A172 (cell line): ENCODE data around the gene SLC38A5. TPM values are rescaled to one million over a fixed set of nuclear protein-coding genes. Genes with fewer than 3 reads are reported as not detected.
"Not testable (repeated sequence)": the region's sequence is repeated elsewhere in the genome, so short reads cannot be mapped to it uniquely, and the experiment has no call there.

Source experiments
- DNase-seq: peaks from one replicate; pipeline ENCODE4 v3.0.0-alpha.2; 2015; ENCODE audit warnings: low spot score
- total RNA-seq: library from RNA; depleted of rRNA; stranded (reverse); fragments of >200 nt; shearing (Covaris generic); gene quantifications from 2 replicates; pipeline ENCODE4 v1.2.3, GENCODE V29; 2014

SLC38A5 gene
- total RNA-seq, 1 experiment from 2014 or later: 0.34 TPM

GRCh38 chrX:48468693-48469691 is 1.1 kb downstream of the SLC38A5 start:
- no peak for DNase-seq

GRCh38 chrX:48468247-48468671 is 1.8 kb downstream of the SLC38A5 start:
- no peak for DNase-seq

DNA sequence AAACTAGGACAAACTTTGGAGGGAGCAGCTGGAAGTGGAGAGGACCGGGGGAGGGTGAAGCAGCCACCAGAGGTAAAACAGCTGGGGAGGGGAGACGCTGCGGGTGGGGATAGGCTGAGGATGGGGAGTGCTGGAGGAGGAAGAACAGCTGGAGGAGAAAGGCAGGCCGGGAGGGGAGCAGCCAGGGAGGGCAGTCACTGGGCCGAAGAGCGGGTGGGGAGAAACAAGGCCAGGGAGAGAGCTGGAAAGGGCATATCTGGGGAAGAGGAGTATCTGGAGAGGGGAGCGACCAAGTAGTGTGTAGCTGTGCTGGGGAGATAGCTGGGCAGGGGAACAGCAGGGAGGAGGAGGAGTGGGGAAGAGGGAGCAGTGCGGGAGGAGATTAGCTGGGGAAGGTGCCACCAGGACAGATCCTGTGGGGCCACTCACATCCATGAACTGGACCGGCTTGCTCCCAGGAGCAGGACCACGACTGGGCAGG is 2.7 kb downstream of the SLC38A5 start:
- no peak for DNase-seq

DNA sequence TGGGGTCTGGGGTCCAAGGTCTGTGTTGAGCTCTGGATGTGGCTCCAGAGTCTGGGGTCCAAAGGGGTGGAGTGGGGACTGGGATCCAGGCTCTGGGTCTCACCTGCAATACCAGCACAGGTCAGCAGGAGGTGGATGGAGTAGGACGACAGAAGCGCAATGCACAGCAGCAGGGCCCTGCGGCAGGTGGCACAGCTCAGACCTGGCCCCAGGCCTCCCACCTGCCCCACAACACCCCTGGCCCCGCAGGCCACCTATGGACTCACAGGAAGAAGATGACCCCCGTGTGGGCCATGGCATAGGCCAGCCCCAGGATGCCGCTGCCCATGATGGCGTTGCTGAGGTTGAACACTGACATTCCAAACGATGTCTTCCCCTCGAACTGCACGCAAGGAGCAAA is 3.4 kb downstream of the SLC38A5 start:
- no peak for DNase-seq

DNA sequence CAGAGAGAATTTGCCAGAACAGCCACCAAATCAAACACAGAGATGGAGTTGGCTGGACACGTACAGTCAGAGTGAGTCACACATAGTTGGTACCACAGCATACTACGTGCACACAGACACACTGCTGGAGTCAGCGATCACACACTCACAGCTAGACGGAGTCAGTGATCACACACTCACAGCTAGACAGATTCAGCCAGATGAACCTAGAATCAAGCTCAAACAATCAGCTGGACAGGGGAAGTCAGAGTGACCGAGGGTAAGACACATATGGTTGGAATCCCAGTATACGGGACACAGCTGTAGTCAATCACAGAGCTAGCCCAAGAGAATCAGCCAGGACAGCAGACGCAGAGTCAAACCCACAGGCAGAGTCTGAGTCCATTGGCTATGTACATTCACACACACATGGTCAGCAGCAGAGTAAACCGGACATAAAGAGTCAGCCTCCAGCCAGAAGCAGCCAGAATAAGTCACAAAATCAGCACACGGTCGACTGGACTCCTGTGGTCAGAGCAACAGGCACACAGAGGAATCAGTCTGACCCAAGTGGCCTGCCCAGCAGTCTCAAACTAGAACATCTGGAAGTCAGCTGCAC is 4.6 kb downstream of the SLC38A5 start:
- peak; percentile 39 for DNase-seq

GRCh38 chrX:48461830-48462229 is 8.2 kb downstream of the SLC38A5 start:
- DNase-seq: no peak

DNA sequence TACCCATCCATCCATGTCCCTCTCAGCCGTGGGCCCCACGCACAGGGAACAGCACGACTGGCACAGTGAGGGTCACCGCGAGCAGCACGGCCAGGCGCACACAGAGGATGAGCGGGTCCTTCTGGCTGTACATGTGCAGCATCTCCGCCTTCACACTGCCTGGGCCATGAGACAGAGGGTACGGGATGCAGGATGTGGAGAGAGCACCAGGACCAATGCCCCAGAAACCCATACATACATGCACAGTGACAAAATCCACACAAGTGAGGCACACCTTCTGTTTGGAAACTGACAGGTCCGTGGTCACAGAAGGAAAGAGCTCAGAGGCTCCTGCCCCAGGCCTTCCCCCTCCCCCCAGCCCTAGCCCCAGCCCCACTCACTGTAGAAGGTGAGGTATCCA is 9.5 kb downstream of the SLC38A5 start:
- no peak for DNase-seq

DNA sequence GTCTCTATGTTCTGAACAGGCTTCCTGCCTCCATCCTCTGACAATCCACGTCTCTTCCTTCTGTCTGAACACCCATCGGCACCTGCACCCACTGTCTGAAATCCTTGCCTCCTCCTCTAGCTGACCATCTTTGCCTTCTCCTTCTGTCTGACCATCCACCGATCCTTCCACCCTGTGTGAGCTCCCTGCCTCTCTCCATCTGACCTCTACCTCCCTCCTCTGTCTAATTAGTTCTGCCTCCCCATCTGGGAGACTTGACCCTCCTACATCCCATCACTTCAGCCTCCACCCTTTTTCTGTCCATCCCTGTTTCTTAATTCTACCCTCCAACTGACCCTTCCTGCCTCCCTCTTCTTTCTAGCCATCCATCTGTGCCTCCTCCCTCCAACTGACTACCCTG is 10.0 kb downstream of the SLC38A5 start:
- no peak for DNase-seq

DNA sequence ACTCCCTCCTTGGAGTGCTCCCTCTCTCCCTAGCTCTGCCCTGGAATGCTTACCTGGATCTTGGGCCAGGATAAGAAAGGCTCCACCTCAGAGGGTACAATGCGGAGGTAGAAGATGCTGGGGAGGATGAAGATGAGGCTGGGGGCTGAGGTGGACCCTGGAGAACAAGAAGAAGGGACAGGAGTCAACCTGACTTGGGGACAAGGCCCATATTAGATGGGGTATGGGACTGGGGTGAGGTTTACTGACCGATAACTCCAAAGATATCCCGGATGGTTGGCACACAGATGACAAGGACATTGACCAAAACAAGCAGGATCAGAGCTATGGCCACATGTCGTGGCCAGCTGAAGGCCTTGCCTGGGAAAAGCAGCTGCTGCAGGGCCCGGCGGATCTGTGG is 10.6 kb downstream of the SLC38A5 start:
- DNase-seq: no peak

GRCh38 chrX:48458711-48459110 is 11.3 kb downstream of the SLC38A5 start:
- DNase-seq: no peak

DNA sequence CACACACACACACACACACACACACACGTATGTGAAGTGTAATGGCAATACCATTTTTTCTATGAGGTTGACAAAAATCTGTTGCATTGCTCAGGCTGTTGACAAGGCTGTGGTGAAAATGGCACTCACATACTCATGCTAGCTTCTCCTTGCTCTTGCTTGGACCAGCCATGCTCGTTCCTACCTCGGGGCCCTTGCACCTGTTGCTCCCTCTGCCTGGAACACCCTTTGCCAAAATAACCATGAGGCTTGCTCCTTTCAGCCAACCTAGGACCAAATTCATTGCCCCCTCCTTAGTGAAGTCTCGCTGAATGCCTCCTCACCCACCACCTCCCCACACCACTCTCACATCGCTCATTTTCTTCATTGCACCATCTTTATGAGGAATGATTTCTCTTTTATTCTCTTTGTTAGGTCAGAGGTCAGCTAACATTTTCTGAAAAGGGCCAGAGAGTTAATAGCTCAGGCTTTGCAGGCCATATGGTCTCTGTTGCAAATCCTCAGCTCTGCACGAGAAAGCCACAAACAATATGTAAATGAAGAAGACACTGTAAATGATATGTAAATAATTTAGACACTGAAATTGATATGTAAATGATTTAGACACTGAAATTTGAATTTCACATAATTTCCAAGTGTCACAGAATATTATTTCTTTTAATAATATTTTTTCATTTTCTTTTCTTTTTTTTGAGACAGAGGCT is 13.3 kb downstream of the SLC38A5 start:
- DNase-seq: no peak

GRCh38 chrX:48451708-48452107 is 18.4 kb downstream of the SLC38A5 start:
- no peak for DNase-seq

DNA sequence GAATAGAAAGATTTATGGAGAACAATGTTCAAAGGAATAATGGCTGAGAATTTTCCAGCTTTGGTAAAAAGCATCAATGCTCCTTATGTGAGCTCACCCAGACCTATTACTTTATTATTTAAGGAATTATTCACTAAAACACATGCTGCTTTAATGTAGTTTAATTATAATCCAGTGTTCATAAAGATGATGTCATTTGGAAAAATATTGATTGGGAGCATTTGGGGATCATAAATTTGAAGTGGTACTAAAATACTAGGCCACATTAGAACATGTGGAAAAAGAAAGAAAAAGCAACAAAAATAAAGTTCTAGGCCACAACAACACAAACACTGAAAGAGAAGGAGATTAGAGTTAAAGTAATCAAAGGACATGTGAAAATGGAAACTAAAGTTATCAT is 20.0 kb downstream of the SLC38A5 start:
- no peak for DNase-seq

- not testable (repeated sequence) for DNase-seq
Observed at GRCh38 chrX:48447201-48447600, 22.9 kb downstream of the SLC38A5 start.

DNA sequence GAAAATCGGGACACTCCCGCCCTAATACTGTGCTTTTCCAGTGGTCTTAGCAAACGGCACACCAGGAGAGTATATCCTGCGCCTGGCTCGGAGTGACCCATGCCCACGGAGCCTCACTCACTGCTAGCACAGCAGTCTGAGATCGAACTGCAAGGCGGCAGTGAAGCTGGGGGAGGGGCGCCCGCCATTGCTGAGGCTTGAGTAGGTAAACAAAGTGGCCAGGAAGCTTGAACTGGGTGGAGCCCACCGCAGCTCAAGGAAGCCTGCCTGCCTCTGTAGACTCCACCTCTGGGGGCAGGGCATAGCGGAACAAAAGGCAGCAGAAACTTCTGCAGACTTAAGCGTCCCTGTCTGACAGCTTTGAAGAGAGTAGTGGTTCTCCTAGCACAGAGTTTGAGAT is 36.3 kb downstream of the SLC38A5 start:
- not testable (repeated sequence) for DNase-seq

DNA sequence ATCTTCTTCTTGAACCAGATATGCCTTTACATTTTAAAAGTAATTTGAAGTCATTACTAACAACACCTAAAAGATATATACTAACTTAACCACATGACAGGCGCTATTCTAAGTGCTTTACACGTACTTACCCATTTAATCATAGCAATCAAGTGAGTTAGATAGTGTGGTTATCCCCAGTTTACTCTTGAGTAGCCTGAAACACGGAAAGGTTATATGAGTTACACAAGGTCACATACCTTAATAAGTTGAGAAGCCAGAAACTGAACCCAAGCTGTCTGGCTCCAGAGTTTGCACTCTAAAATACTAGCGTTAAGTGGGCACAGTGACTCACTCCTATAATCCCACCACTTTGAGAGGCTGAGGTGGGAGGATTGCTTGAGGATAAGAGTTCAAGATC is 39.9 kb downstream of the SLC38A5 start:
- peak; percentile 22 for DNase-seq

DNA sequence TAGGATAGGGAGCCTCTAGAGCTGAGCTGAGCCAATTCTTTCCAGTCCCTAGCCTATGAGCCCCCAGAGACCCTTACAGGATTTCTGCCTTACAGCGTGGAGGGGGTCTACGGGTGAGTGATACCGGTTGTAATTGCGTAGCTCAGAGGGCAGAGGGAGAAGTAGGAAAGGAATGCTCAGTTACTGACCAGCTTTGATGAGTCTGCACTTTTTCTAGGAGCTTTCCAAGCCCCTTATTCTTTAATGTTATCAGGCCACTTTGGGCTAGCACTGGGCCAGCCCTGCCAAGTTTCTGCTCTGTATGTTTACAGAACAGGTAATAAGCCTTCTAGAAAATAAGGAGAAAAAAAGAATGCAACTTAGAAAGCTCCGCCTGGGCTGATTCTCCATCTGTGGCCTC is 40.5 kb downstream of the SLC38A5 start:
- DNase-seq: not testable (repeated sequence)

GRCh38 chrX:48427027-48427716 is 42.9 kb downstream of the SLC38A5 start:
- DNase-seq: not testable (repeated sequence)

DNA sequence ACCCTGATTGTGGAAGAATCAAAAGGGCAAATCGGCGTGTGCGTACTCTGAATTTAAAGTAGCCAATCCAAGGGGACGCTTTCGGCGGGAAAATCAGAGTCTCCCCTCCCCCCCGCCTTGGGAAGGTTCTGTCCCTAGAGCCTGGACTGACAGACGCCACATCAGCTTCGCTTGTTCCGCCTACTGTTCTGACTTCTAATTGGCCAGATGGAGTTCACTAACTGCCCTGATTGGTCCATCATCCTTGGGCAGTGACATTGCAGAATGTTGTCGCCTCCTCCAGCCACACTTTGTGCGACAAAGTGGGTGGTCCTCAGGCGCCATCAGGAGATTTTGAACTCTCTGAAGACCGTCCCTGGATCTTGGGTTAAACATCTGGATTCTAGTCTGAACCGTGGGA is 58.2 kb downstream of the SLC38A5 start, which contains the start of gene SSX4B:
Gene SSX4B, minus strand, starts transcription at position 101 of the 400 bp plus-strand sequence. CDS start 588 bp downstream, outside the sequence.
- DNase-seq: not testable (repeated sequence)
